Measurements from ENCODE around the gene CPLANE1. TPM values are rescaled to one million over a fixed set of nuclear protein-coding genes. Genes with fewer than 3 reads are reported as not detected.
"Not testable (repeated sequence)": the region's sequence is repeated elsewhere in the genome, so short reads cannot be mapped to it uniquely, and the experiment has no call there.

The CPLANE1 gene
- total RNA-seq, 1 donor from 2014 or later = 20.7 TPM

- H3K4me3 ChIP-seq = no peak overlapping the region
- DNase-seq (no peak), ATAC-seq (no peak)
- H3K27me3 ChIP-seq (ENCODE audit: low read depth) = no peaks in the 10 kb centered on the region
- no peaks in the 10 kb centered on the region for H3K9me3 ChIP-seq
- H3K4me1 ChIP-seq = no peaks in the 10 kb centered on the region
- no peak overlapping the region for H3K27ac ChIP-seq
- intact Hi-C loops (cut with DNase I) = no loop called here
- no peaks in the 10 kb centered on the region for H3K36me3 ChIP-seq
- TF ChIP-seq CTCF (IDR thresholded peaks at IDR 0.05) = no peak
Measured at GRCh38 chr5:37090123-37090726, 159.0 kb downstream of the CPLANE1 start.

GRCh38 chr5:37088009-37088408 is 161.2 kb downstream of the CPLANE1 start:
- DNase-seq = no peak
- Histone ChIP-seq H3K9me3 (no peaks in the 10 kb centered on the region), H3K27ac (no peak overlapping the region), H3K4me1 (no peaks in the 10 kb centered on the region), H3K4me3 (no peak overlapping the region), H3K27me3 (ENCODE audit: low read depth) (no peaks in the 10 kb centered on the region), H3K36me3 (no peaks in the 10 kb centered on the region)
- intact Hi-C loops (cut with DNase I) = no loop called here
- no peak for ATAC-seq
- no peak for TF ChIP-seq CTCF (IDR thresholded peaks at IDR 0.05)

- intact Hi-C loops (cut with DNase I) = no loop called here
- no peaks in the 10 kb centered on the region for H3K27me3 ChIP-seq (ENCODE audit: low read depth)
- no peak for TF ChIP-seq CTCF (IDR thresholded peaks at IDR 0.05)
Measured at GRCh38 chr5:37086466-37087173, 162.6 kb downstream of the CPLANE1 start.

GRCh38 chr5:37086026-37086425 is 163.2 kb downstream of the CPLANE1 start:
- H3K9me3 ChIP-seq; H3K4me1 ChIP-seq; H3K4me3 ChIP-seq; DNase-seq; intact Hi-C loops (cut with DNase I); H3K27me3 ChIP-seq (ENCODE audit: low read depth); ATAC-seq; H3K27ac ChIP-seq; H3K36me3 ChIP-seq: not testable (repeated sequence)

More at GRCh38 chr5:37086466-37087173, 162.6 kb downstream of the CPLANE1 start:
- no peak for DNase-seq
- Histone ChIP-seq H3K27ac (no peak overlapping the region), H3K4me1 (no peaks in the 10 kb centered on the region), H3K9me3 (no peaks in the 10 kb centered on the region), H3K36me3 (no peaks in the 10 kb centered on the region), H3K4me3 (no peak overlapping the region)
- no peak for ATAC-seq

- not testable (repeated sequence) for H3K36me3 ChIP-seq
Measured at GRCh38 chr5:37082977-37083376, 166.2 kb downstream of the CPLANE1 start.

GRCh38 chr5:37080697-37081096 is 168.5 kb downstream of the CPLANE1 start:
- Histone ChIP-seq H3K27me3 (ENCODE audit: low read depth) (no peaks in the 10 kb centered on the region), H3K4me1 (no peaks in the 10 kb centered on the region), H3K9me3 (no peaks in the 10 kb centered on the region), H3K36me3 (peaks cover 4% of the 10 kb centered on the region), H3K4me3 (no peak overlapping the region), H3K27ac (no peak overlapping the region)
- DNase-seq = no peak
- intact Hi-C loops (cut with DNase I) = no loop called here
- TF ChIP-seq CTCF (IDR thresholded peaks at IDR 0.05) = no peak
- ATAC-seq = no peak

More at GRCh38 chr5:37082977-37083376, 166.2 kb downstream of the CPLANE1 start:
- H3K4me3 ChIP-seq; H3K4me1 ChIP-seq; ATAC-seq; H3K9me3 ChIP-seq; DNase-seq; intact Hi-C loops (cut with DNase I); H3K27ac ChIP-seq; H3K27me3 ChIP-seq (ENCODE audit: low read depth): not testable (repeated sequence)
